HAP-1 (cell line): ENCODE data around the gene ZMIZ1.
A peak's percentile ranks its signal among the peaks of the same experiment; 100 is the strongest.

Source experiments
- DNase-seq, 2 experiments: peaks; one replicate each; pipeline ENCODE4 v3.0.0-alpha.2; 2016 to 2020; ENCODE audit warnings: low spot score in 2 of 2
- H3K27me3 ChIP-seq: fragments of 250-450 bp; sonication (Bioruptor Pico); 2 replicates; pipeline ENCODE4 v1.5.1; 2020; ENCODE audit warnings: low read depth, mild to moderate bottlenecking, moderate library complexity
- H3K36me3 ChIP-seq: fragments of 250-450 bp; sonication (Bioruptor Pico); replicated peaks from 2 replicates; pipeline ENCODE4 v1.5.1; 2020; ENCODE audit warnings: mild to moderate bottlenecking
- H3K4me1 ChIP-seq: fragments of 250-450 bp; sonication (Bioruptor Pico); 2 replicates; pipeline ENCODE4 v1.5.1; 2020; ENCODE audit warnings: mild to moderate bottlenecking
- H3K4me3 ChIP-seq: fragments of 250-450 bp; sonication (Bioruptor Pico); 2 replicates; pipeline ENCODE4 v1.5.1; 2020; ENCODE audit warnings: mild to moderate bottlenecking, moderate library complexity
- H3K9me3 ChIP-seq: fragments of 250-450 bp; sonication (Bioruptor Pico); 2 replicates; pipeline ENCODE4 v1.5.1; 2020; ENCODE audit warnings: mild to moderate bottlenecking, moderate library complexity
- in situ Hi-C: fragments of 300-500 bp; cut with MboI; formaldehyde crosslinking; loops from 3 replicates; pipeline ENCODE4 v1.14.3; 2020; ENCODE audit warnings: low sequenced_read_pairs, inconsistent platforms, mixed read lengths

ZMIZ1 gene

DNA sequence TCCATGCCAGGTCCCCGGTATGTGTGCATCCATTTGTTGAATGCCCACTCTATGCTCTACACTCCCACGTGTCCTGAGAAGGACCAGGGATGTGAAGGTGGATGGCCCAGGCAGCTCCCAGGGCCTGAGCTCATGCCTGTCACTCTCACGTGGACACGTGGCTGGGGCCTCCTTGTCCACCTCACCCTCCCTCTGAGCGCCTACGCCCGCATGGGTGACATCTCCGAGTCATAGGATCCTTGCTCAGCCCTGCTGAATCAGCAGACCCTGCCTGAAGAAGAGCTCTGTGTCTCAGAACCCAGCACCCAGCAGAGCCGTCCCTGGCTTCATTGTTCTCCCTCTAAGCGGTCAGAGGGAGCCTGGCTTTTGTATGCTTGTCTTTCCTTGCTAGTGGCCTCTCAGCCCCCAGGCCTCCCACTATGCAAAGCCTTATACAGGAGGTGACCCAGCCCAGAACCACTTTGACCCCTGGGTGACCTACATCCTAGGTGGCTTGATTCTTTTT lies 170.6 kb downstream of the ZMIZ1 start:
- peaks cover 35% of the 10 kb centered on the region for H3K4me1 ChIP-seq
- H3K4me3 ChIP-seq, result no peak overlapping the region

DNA sequence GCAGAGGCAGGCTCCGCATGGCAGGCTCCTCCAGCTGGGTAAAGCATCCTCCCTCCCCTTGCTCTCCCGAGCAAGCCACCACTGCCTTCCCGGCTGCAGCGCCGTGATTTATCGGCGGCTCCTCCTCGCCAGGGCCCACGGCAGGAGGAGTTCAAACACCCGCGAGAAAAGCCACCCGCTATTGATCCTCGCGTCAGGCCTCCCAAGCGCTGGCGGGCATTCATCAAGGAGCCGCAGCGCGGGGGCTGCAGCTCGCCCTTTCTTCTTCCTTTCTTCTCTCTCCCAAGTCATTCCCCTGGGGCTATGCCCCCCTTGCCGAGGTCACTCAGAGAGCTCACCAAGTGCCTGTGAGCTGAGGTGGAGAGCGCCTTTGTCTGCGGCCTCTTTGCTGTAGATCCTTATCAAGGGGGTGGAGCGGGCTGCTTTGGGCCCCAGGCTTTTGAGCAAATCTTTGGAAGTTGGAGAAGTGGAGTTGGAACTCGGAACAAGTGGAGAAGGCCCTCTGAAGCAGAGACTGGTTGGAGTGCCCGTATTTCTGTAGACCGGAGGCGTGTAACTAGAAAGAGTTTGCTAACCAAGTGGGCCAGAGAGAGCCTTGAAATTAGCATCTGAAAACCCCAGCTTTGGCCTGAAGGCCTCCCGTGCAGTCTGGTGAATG lies 171.3 kb downstream of the ZMIZ1 start:
- Histone ChIP-seq H3K4me1 (peaks cover 35% of the 10 kb centered on the region), H3K4me3 (no peak overlapping the region), H3K36me3 (no peaks in the 10 kb centered on the region), H3K27me3 (no peaks in the 10 kb centered on the region), H3K9me3 (no peaks in the 10 kb centered on the region)
- in situ Hi-C loops, result no loop called here
- peak; percentile 93 to 94 for DNase-seq

More for the DNA sequence above, 170.6 kb downstream of the ZMIZ1 start:
- no peaks in the 10 kb centered on the region for H3K36me3 ChIP-seq
- DNase-seq, result peak; percentile 43 to 65
- in situ Hi-C loops, result no loop called here
- H3K27me3 ChIP-seq, result no peaks in the 10 kb centered on the region
- H3K9me3 ChIP-seq, result no peaks in the 10 kb centered on the region

DNA sequence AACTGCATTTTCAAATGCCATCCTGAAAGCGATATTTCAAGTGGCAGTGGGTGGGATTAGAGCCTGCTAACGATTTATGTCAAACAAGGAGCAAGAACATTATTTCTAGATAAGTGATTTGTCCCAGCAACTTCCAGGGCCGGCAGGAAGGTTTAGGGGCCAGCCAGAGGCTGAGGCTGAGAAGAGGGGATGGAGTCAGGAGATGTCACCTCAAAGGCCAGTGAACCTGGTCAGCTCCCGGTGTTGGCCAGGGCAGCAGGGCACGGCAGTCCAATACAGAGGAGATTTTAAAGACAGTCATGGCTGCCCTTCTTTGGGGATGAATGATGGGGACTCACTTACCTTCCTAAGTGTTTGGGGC lies 172.8 kb downstream of the ZMIZ1 start:
- Histone ChIP-seq H3K9me3 (no peaks in the 10 kb centered on the region), H3K4me3 (no peak overlapping the region), H3K4me1 (peaks cover 35% of the 10 kb centered on the region), H3K36me3 (no peaks in the 10 kb centered on the region), H3K27me3 (no peaks in the 10 kb centered on the region)
- DNase-seq, result no peak
- in situ Hi-C loops, result no loop called here

DNA sequence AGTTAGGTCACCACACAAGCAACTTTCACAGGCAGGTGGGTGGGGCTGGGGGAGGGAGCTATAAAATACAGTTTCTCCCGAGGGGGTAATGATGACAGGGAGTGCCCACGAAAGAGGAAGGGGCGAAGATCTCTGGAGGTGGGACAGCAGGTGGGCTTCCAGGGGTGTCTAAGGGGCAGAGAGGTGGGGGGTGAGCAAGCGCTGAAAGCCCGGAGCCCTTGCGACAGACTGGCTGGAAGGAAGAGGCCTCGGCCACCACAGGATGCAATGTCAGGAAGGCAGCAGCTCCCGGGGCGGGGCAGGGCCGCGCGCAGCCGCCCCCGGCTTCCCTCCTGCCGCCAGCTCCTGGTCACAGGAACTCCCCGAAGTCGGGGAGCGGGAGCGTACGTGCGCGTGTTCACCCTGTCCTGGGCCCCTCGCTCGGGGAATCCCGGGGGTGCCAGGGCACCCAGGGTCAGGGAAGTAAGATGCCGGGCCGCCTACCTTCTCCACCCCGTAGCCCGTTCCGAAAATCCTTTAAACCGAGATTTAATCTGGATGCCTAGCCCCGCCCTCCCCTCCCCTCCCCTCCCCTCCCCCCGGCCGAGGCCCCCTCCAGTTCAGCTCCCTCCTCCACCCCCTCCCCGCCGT lies 173.3 kb downstream of the ZMIZ1 start:
- Histone ChIP-seq H3K4me3 (no peak overlapping the region), H3K27me3 (no peaks in the 10 kb centered on the region), H3K36me3 (no peaks in the 10 kb centered on the region), H3K4me1 (peaks cover 35% of the 10 kb centered on the region), H3K9me3 (no peaks in the 10 kb centered on the region)
- in situ Hi-C loops, result no loop called here
- DNase-seq, result no peak

DNA sequence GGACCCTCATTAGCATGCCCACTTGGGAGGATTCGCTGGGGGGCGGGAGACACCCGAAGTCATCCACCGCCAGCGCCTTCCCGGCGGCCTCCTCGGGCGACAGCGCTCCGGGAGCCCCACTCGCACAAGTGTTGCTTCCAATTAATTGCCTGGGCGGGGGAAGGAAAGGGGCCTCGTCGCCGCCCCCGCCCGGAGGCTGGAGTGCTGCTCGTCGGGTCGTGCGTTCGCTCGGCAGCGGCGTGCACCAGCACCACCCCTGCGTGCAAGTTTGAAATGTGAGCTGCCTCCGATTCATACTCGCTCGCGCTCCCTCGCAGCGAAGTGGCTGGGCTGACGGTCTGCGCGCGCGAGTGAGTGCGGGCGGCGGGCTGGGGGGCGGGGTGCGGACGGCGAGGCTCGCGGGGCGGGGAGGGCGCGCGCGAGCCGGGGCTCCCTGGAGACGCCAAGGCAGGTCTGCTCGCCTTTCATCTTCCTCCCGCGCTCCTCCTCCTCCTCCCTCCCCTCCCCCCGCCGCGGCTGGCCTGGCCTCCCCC lies 173.9 kb downstream of the ZMIZ1 start:
- Histone ChIP-seq H3K4me3 (no peak overlapping the region), H3K9me3 (no peaks in the 10 kb centered on the region), H3K27me3 (no peaks in the 10 kb centered on the region), H3K36me3 (no peaks in the 10 kb centered on the region), H3K4me1 (peaks cover 31% of the 10 kb centered on the region)
- DNase-seq, result no peak
- in situ Hi-C loops, result no loop called here

DNA sequence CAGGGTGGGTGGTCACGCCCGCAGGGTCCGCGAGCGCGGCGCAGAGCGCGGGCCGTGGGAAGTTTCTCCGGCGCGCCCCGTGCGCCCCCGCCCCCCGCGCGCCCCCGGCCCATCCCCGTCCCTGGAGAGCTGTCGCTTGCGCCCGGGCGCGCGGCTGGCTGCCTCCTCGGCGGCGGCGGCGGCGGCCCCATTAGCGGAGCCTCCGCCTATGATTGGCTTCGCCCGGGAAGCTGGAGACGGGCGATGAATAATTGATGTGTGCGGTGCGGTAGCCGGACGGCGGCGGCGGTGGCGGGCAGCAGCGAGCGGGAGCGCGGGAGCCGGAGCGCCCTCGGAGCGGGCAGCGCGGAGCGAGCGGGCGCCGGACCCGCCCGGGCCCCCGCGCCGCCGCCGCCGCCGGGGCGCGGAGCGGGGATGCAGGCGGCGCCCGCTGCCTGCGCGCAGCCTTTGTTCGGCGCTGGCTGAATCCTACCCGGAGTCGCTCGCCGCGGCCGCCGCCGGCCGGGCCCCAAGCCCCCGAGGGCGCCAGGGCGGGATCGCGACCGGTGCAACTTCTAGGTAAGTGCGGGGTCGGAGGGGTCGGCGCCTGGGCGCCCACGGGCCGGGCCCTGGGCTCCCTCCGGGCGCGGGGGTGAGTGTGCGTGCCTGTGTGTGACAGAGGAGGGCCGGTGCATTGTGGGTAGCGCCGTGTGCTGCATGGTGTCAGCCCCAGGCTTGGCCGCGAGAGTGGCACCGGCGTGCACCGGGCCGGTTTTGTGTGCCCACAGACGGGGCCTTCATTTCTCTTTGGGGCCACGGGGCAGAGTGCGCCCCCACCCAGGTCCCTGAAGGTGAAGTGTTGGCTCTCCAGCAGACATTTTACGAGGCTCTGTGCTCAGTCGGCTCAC lies 174.7 kb downstream of the ZMIZ1 start:
- in situ Hi-C loops, result no loop called here
- no peak for DNase-seq
- Histone ChIP-seq H3K4me1 (peaks cover 25% of the 10 kb centered on the region), H3K9me3 (no peaks in the 10 kb centered on the region), H3K27me3 (no peaks in the 10 kb centered on the region), H3K36me3 (no peaks in the 10 kb centered on the region), H3K4me3 (no peak overlapping the region)

DNA sequence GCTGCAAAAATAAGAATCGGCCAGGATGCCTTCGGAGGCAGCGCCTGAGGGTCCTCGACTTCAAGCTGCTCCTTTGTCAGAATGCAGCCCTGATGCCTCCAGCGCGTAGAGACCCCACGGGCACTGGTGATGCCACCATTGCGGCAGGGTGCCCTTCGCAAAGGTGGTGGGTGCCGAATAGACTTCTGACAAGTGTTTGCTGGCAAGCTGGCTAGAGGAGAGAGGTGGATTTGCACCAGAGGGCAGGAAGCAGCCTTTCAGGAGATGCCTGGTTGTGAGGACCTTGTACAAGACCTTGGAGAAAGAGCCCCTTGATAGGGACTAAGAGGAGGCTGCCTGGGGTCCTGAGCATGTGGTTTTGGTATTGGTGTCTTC lies 175.3 kb downstream of the ZMIZ1 start:
- Histone ChIP-seq H3K36me3 (no peaks in the 10 kb centered on the region), H3K4me3 (no peak overlapping the region), H3K9me3 (no peaks in the 10 kb centered on the region), H3K27me3 (no peaks in the 10 kb centered on the region), H3K4me1 (peaks cover 19% of the 10 kb centered on the region)
- no peak for DNase-seq
- in situ Hi-C loops, result no loop called here

DNA sequence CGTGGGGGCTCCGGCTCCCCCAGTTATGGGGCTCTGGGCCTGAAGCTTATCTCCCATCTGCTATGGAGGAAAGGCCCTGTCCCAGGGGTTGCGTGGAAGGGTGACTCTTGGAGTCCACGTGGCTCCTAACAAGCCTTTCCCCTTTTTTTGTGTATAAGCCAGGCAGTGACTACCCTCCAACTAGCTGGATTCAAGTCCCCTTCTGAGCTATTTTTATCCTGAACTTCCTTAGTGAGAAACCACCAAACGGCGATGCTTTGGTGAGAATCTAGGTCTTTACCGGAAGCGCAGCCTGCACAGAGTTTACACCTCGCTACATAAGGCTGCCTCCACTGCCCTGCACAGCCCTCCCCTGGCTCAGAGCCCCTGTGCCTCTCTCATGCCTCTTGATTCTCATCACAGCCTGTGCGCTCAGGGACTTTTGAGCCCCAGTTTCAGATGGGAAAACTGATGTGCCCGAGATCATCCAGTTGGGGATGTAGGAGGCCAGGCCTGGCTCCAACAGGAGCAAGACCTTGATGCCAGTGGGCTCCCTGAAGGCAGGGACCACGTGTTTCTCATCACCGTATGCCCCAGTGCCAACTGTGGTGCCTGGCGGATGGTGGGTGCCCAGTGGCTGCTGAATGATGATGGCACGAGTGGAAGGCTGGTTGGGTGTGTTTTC lies 176.2 kb downstream of the ZMIZ1 start:
- in situ Hi-C loops, result no loop called here
- peaks cover 12% of the 10 kb centered on the region for H3K4me1 ChIP-seq
- no peaks in the 10 kb centered on the region for H3K27me3 ChIP-seq
- no peaks in the 10 kb centered on the region for H3K9me3 ChIP-seq
- no peak for DNase-seq
- no peak overlapping the region for H3K4me3 ChIP-seq
- H3K36me3 ChIP-seq, result no peaks in the 10 kb centered on the region

DNA sequence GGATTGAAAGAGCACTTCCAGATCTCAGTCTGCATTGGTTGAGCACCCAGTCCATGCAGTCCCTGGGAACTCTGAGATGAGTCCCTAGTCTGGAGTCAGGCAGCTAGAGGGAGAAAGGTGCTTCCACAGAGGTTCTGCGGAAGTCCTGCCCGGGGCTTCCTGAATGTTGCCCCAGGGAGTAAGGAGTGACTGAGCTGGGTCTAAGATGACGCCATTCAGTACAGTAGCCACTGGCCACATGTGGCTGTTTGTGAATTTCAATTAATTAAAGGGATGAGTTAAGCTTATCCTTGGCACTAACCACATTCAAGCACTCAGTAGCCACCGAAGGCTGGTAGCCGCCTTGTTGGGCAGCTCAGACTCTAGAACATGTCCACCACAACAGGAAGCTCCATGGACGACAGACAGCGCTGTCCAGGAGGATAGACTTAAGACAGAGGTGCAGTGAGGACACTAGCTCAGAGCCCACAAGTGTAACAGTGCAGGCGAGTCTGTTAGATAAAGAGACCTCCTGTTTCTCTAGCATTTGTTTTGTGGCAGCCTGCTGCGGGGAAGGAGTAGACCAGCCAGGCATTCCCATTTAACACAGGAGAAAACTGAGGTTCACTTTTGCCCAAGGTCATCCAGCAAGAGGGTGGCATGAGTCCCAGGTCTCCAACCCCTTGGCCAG lies 176.9 kb downstream of the ZMIZ1 start:
- Histone ChIP-seq H3K4me3 (no peak overlapping the region), H3K4me1 (peaks cover 5% of the 10 kb centered on the region), H3K9me3 (no peaks in the 10 kb centered on the region), H3K27me3 (no peaks in the 10 kb centered on the region), H3K36me3 (no peaks in the 10 kb centered on the region)
- in situ Hi-C loops, result no loop called here
- no peak for DNase-seq

DNA sequence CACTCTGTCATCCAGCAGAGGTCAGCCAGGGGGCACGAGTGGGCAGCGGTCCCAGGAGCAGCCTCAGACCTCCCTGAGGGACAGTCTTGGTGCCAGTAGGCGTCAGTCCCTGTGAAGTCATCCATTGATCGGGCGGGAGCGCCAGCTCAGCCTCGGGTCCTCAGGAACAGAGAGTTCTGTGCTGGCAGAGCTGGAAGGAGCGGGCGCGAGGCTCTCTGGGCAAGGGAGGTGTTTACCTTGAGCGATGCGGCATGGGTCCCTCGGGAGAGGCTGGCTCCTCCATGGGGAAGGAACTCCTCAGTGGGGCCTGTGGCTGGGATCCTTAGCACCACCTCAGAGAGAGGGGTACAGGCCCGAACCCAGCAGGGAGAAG lies 177.4 kb downstream of the ZMIZ1 start:
- in situ Hi-C loops, result no loop called here
- Histone ChIP-seq H3K4me3 (no peak overlapping the region), H3K4me1 (no peaks in the 10 kb centered on the region; the same call in 1 of the 2 replicates), H3K9me3 (no peaks in the 10 kb centered on the region), H3K36me3 (no peaks in the 10 kb centered on the region), H3K27me3 (no peaks in the 10 kb centered on the region)
- DNase-seq, result no peak

DNA sequence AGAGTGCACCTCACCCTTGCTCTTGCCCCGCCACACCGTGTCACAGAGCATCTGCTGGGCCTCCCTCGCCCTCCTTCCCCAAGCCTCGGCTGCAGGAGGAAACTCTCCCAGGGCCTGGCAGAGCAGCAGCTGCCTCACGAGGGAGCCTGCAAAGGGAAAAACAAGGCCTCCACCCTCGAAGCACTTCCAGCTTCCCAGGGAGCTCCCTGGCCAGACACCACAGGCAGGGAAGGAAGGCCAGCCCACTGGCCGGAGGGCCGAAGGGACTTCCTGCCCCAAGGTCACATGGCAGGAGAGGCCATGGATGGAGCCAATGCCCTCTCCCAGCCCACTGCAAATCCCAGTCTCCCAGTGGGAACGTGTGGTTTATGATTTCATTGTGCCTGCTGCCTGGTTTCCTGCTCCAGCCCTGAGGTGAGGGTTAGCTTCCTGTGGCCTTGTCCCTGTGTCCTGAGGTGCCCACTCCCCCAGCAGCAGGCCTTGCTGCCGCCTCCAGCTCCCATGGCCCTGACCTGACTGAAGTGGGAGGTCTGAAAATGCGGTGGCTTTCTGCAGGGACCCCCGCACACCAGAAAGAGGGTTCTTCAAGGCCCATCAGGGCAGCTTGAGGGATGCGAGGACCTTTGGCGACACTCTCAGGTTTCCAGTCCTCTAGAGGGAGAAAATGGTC lies 178.0 kb downstream of the ZMIZ1 start:
- H3K4me3 ChIP-seq, result no peak overlapping the region
- H3K27me3 ChIP-seq, result no peaks in the 10 kb centered on the region
- no peaks in the 10 kb centered on the region for H3K36me3 ChIP-seq
- H3K9me3 ChIP-seq, result no peaks in the 10 kb centered on the region
- in situ Hi-C loops, result no loop called here
- H3K4me1 ChIP-seq, result no peaks in the 10 kb centered on the region
- no peak for DNase-seq

DNA sequence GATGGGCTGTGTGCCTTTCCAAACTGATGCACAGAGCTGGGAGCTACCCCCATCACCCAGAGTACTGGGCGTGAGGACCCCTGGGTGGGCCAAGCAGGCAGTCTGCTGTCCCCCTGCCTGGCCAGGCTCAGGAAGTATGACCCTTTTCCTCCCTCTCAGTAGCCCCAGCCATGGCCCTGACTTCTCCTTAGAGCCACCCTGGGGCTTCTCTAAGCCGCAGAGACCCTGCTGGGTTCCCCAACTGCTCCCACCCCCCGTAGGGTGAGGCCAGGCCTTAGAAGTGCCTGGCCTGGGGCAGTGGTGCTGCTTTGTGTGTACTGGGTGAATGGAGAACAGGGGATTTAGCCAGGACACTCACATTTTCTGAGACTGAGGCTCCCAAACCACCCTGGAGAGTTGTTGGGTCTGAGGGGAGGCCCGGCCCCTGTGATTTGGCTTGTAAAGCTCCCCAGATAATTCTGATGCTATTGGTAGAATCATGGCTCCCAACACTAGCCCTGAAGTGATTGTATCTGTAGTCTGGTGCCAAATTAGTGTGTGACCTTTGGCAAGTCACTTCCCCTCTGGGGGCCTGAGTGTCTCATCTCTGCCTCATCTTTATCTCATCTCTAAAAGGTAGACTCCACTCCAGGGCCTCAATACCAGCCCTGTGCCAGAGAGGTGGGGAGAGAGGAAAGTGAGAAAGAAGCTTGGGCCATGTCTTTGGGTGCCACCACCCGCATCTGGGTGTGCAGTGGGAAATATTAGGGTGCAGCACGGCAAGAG lies 178.8 kb downstream of the ZMIZ1 start:
- Histone ChIP-seq H3K27me3 (no peaks in the 10 kb centered on the region), H3K9me3 (no peaks in the 10 kb centered on the region), H3K4me3 (no peak overlapping the region), H3K4me1 (no peaks in the 10 kb centered on the region), H3K36me3 (no peaks in the 10 kb centered on the region)
- DNase-seq, result no peak
- in situ Hi-C loops, result no loop called here
